Fibroblast of mammary gland (primary cell): ENCODE measurements around the gene TMSB15C.
"Not testable (repeated sequence)": the region's sequence is repeated elsewhere in the genome, so short reads cannot be mapped to it uniquely, and the experiment has no call there.

Source experiments
- DNase-seq: peaks from one replicate; pipeline ENCODE4 v3.0.0-alpha.2; 2010; ENCODE audit warnings: low read depth
- H3K4me3 ChIP-seq: 2 replicates; pipeline ENCODE4 v1.5.1; 2011; ENCODE audit warnings: low read depth, mild to moderate bottlenecking, low read length, moderate library complexity; ENCODE audit not compliant: control insufficient read depth
- TF ChIP-seq, protein P1 (sequence below): conservative IDR thresholded peaks from 2 replicates; pipeline ENCODE4 v1.5.1; 2011; ENCODE audit warnings: low read depth, low read length, inconsistent platforms; ENCODE audit not compliant: control insufficient read depth, insufficient read depth

The TMSB15C gene

DNA sequence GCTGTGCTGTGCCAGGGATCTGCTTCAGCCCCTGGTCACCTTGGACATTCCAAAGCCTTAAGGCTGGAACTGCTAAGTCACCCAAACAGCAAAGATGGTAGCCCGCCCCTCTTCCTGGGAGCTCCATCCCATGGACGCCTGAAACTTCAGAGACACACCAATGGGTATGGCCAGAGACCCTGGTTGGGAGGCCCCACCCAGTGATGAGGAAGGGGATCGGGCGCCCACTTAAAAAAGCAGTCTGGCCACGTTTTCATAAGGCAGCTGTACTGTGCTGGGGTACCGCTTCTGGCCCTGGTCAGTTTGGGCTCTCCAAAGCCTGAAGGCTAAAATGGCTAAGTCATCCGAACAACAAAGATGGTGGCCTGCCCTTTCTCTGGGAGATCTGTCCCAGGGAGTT, 9.4 kb upstream of the TMSB15C start:
- TF ChIP-seq, protein P1, sequence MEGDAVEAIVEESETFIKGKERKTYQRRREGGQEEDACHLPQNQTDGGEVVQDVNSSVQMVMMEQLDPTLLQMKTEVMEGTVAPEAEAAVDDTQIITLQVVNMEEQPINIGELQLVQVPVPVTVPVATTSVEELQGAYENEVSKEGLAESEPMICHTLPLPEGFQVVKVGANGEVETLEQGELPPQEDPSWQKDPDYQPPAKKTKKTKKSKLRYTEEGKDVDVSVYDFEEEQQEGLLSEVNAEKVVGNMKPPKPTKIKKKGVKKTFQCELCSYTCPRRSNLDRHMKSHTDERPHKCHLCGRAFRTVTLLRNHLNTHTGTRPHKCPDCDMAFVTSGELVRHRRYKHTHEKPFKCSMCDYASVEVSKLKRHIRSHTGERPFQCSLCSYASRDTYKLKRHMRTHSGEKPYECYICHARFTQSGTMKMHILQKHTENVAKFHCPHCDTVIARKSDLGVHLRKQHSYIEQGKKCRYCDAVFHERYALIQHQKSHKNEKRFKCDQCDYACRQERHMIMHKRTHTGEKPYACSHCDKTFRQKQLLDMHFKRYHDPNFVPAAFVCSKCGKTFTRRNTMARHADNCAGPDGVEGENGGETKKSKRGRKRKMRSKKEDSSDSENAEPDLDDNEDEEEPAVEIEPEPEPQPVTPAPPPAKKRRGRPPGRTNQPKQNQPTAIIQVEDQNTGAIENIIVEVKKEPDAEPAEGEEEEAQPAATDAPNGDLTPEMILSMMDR = no peak

DNA sequence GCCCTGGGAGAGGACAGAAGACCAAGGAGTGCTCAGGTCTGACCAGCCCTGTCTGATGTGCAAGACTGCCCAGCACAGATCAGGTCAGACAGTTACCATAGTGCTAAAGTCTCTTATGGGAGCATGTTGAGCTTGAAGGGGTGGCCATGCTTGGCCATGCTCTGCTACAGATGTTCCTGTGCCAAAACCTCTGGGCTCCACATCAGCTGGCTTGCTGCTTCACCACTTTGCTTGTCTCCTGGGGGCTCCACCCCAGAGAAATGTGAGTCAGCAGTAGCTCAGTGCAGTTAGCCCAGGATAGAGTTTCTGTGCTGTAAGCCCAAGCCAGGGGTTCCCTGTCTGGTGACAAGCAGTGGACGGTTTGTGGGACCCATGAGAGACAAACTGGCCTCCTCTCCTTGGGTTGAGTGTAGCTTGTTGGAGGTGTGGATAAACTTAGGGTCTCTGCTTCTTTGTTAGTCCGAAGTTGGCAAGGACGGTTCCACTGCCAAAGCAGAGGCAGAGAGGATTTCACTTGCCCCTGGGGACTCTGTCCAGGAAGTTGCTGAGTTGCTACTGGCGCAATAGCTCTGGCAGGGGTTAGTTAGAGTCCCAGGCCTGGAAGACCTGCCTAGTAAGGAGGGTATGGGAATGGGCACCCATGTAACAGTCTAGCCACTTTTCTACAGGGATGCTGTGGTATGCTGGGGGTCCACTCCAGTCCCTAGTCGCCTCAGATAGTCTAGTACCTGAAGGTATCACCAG, 8.7 kb upstream of the TMSB15C start:
- DNase-seq = peak; percentile 18
- TF ChIP-seq, protein P1 = no peak

More for the DNA sequence above, 9.4 kb upstream of the TMSB15C start:
- no peak for DNase-seq
- H3K4me3 ChIP-seq = no peak overlapping the region

DNA sequence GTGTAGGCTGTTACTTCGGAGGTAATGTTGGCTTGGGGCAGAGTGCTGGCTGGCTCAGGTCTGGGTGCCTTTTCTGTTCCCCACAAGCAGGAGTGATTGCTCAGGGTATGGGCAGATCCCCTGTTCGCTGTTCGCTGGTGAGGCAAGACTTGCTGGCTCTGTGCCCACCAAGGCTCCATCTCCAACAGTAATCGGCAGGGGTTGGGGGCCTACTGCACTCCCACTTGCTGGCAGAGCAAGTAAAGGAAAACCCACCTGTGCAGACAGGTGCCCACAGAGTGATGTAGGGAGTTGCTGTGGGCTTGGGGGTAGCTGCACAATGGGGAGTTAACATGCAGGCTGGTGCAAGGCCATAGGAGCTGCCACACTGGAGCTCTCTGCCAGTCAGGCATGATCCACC, 8.0 kb upstream of the TMSB15C start:
- DNase-seq = no peak
- H3K4me3 ChIP-seq = no peak overlapping the region
- TF ChIP-seq, protein P1 = no peak

More for the DNA sequence above, 8.7 kb upstream of the TMSB15C start:
- no peak overlapping the region for H3K4me3 ChIP-seq

DNA sequence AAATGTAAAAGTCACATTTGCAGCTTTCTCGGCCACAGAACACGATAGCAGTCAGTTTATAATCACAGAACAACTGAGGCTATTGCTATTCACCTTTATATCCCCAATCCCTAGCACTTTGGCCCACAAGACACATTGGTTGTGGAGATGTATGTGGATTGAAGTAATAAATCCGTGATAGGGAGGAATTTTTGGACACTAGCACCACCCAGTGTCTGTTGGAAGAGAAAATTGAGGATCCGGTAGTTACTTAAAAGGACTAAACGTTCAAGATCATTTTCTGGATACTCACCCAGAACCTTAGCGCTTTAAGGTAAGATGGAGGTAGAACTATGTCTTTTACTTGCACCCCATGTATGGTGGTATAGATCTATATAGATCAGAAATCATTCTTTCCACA, 1.8 kb upstream of the TMSB15C start:
- not testable (repeated sequence) for DNase-seq, H3K4me3 ChIP-seq

DNA sequence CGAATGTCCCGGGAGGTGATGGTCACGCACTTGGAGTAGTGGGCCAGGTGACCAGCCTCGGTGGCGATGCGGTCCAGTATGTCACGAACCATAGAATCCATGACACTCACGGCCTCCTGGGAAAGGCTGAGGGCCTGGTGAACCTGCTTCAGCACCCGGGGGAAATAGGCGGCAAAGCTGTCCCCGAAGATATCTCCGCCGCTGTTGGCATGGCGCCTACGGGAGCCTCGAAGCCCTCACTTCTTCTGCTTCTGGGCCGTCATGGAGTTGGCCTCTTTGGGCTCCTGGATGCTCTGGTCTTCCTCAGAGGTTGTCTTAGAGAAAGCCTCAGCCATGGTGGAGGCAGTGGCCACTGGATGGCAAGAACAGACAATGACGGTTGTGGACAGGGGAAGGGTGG, 13.4 kb downstream of the TMSB15C start:
- DNase-seq, H3K4me3 ChIP-seq: not testable (repeated sequence)

DNA sequence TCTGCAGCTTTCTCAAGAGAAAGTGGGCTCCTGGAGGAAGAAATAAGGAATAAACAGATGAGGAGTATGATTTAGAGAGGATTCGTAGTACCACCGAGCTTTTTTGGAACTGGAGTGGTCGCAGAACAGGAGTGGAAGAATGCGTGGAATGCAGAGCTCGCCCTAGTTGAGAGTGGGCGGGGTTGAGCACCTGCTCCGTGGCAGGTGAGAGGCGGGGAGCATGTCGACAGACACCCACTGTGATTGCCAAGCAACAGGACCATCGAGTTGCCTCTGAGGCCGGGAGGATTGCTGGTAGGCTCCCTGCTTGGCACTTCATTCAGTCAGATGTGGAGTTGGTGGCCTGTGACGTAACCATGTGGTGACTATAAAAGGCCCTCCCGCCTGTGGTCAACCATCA, 21.1 kb downstream of the TMSB15C start:
- H3K4me3 ChIP-seq, DNase-seq: not testable (repeated sequence)

DNA sequence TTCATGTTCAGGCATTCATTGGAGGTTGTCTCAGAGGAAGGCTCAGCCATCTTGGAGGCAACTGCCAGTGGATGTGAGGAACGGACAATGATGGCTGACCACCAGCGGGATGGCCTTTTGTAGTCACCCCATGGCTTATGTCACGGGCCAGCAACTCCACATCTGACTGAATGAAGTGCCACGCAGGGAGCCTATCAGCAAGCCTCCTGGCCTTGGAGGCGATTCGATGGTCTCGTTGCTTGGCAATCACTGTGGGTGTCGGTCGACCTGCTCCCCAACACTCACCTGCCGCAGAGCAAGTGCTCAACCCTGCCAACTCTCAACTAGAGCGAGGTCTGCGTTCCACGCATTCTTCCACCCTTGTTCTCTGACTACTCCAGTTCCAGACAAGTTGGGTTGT, 28.9 kb downstream of the TMSB15C start:
- DNase-seq = no peak

DNA sequence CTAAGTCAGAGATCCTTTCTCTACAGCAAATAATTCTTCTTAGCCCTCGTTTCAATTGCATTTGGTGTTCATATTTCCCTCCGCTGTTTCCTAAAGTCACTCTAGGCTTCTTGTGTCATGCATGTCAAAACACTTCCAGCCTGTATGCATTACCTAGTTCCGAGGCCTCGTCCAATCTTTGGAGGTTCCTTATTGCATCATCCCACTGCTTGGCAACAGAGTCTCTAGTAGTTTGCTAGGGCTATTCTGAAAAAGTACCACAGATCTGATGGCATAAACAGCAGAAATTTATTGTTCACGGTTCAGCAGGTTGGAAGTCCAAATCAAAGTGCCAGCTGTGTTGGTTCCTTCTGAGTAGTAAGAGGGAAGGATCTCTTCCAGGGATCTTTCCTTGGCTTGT, 30.4 kb downstream of the TMSB15C start:
- no peak for DNase-seq
- H3K4me3 ChIP-seq = no peak overlapping the region
- TF ChIP-seq, protein P1 = no peak

More for the DNA sequence above, 28.9 kb downstream of the TMSB15C start:
- H3K4me3 ChIP-seq = no peak overlapping the region
- TF ChIP-seq, protein P1 = no peak

DNA sequence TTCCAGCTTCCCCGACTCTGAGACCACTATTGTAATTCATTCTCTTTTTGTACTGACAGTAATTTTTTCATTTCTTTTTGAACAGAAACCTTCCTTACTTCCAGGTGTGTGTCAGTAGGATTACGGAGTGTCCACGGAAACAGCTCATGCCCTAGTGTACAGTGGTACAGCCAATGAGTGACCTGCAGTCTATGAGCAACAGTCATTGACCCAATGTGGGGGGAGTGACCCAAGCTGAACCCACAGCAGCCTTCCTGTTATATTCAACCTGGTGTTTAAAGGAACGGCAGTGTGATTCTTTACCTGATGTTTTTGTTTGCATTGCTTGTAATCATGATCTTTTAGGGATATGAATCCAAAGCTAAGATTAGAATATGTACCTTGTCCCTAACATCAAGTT, 35.0 kb downstream of the TMSB15C start:
- H3K4me3 ChIP-seq = no peak overlapping the region
- DNase-seq = no peak
- TF ChIP-seq, protein P1 = no peak
